GM12875 (cell line): Measurements from ENCODE around the gene CRYBG2.
"Not testable (repeated sequence)": the region's sequence is repeated elsewhere in the genome, so short reads cannot be mapped to it uniquely, and the experiment has no call there.

Experiments used
- H3K4me3 ChIP-seq: one replicate; pipeline ENCODE4 v1.5.1; 2011; ENCODE audit warnings: low read depth, low read length, control low read depth
- CTCF ChIP-seq: IDR thresholded peaks from 2 replicates; pipeline ENCODE4 v1.5.1; 2011; ENCODE audit warnings: low read depth, mild to moderate bottlenecking, control low read depth, inconsistent platforms, low read length, moderate library complexity, borderline replicate concordance; ENCODE audit not compliant: insufficient read depth

Gene CRYBG2

GRCh38 chr1:26337625-26338024 lies 16.3 kb downstream of the CRYBG2 start:
- H3K4me3 ChIP-seq: no peak overlapping the region
- TF ChIP-seq CTCF: no peak

- no peak for TF ChIP-seq CTCF
- H3K4me3 ChIP-seq: no peak overlapping the region
Observed at GRCh38 chr1:26337206-26337535, 16.8 kb downstream of the CRYBG2 start.

GRCh38 chr1:26336477-26337205 lies 17.3 kb downstream of the CRYBG2 start:
- TF ChIP-seq CTCF: no peak
- H3K4me3 ChIP-seq: peak overlapping the region; percentile 48

GRCh38 chr1:26335774-26336476 lies 18.0 kb downstream of the CRYBG2 start:
- H3K4me3 ChIP-seq: peak overlapping the region; percentile 48
- TF ChIP-seq CTCF: no peak

GRCh38 chr1:26333312-26333711 lies 20.6 kb downstream of the CRYBG2 start:
- H3K4me3 ChIP-seq: not testable (repeated sequence)

GRCh38 chr1:26330276-26330675 lies 23.7 kb downstream of the CRYBG2 start:
- TF ChIP-seq CTCF: no peak
- H3K4me3 ChIP-seq: no peak overlapping the region

- H3K4me3 ChIP-seq: not testable (repeated sequence)
Observed at GRCh38 chr1:26329380-26329779, 24.6 kb downstream of the CRYBG2 start.

GRCh38 chr1:26328597-26328996 lies 25.3 kb downstream of the CRYBG2 start:
- no peak for TF ChIP-seq CTCF
- H3K4me3 ChIP-seq: no peak overlapping the region
